HCT116 (cell line): ENCODE results near the gene ATG4B. TPM values are rescaled to one million over a fixed set of nuclear protein-coding genes. Genes with fewer than 3 reads are reported as not detected.

Experiments
- ATAC-seq: fragments of 200-7000 bp; cut with Tn5 transposase; 2 replicates; pipeline ENCODE4 v1.9.1; 2020; ENCODE audit warnings: mild to moderate bottlenecking, moderate library complexity
- BruUV-seq: library from RNA; stranded (reverse); fragments of 400-500 nt; replicated peaks from 2 replicates; lab custom pipeline; 2021; lab: Mats Ljungman, UMichigan
- CTCF ChIA-PET: fragments of 300-600 bp; sonication (Branson Sonifier 250); formaldehyde crosslinking; loops from one replicate; lab custom pipeline; 2021; ENCODE audit warnings: antibody characterized with exemption; lab: Charles Lee
- POLR2A ChIA-PET: fragments of 300-600, 350-600 bp; sonication (Branson Sonifier 250); formaldehyde crosslinking; loops from one replicate; lab custom pipeline; 2021; ENCODE audit warnings: antibody characterized with exemption; lab: Charles Lee
- RAD21 ChIA-PET, 2 experiments: fragments of 300-600 bp; sonication (Branson Sonifier 250); formaldehyde crosslinking; loops; one replicate each; lab custom pipeline; 2023; ENCODE audit warnings: low total read pairs in 2 of 2; ENCODE audit not compliant: uncharacterized antibody in 2 of 2, unreplicated experiment in 2 of 2, low non-redundant PET in 1 of 2; lab: Charles Lee
- DNase-seq: peaks from one replicate; pipeline ENCODE4 v3.0.0-alpha.2; 2010; ENCODE audit warnings: low read depth, low spot score
- H2AFZ ChIP-seq: fragments of 200-600 bp; shearing (Covaris generic), sonication (generic); 2 replicates; pipeline ENCODE4 v1.6.1; 2017; ENCODE audit warnings: low read depth, mixed run types, mixed read lengths, antibody characterized with exemption, low read length; ENCODE audit not compliant: poor library complexity, severe bottlenecking
- H3K27ac ChIP-seq: 2 replicates; pipeline ENCODE4 v1.5.1; 2012; ENCODE audit warnings: low read depth, low read length
- H3K27me3 ChIP-seq: fragments of 200-600 bp; sonication (generic); 2 replicates; pipeline ENCODE4 v1.6.1; 2016; ENCODE audit warnings: mixed run types, low read length, mixed read lengths; ENCODE audit not compliant: insufficient read depth
- H3K36me3 ChIP-seq, 2 experiments: fragments of 200-500 bp in 1 of 2; fragments of 200-600 bp in 1 of 2; sonication (Bioruptor generic) in 1 of 2; sonication (generic) in 1 of 2; 2 replicates each; pipeline versions ENCODE4 v1.5.1 to v1.6.1; 2014 to 2016; ENCODE audit warnings: low read length in 2 of 2, inconsistent platforms in 1 of 2, mixed read lengths in 1 of 2, mixed run types in 1 of 2; ENCODE audit not compliant: insufficient read depth in 2 of 2, control insufficient read depth in 1 of 2
- H3K4me1 ChIP-seq, 2 experiments: fragments of 200-600 bp in 1 of 2; sonication (generic) in 1 of 2; 2 replicates each; pipeline versions ENCODE4 v1.5.1 to v1.6.1; 2012 to 2017; ENCODE audit warnings: low read length in 2 of 2, inconsistent platforms in 1 of 2, mild to moderate bottlenecking in 1 of 2, mixed read lengths in 1 of 2, mixed run types in 1 of 2, moderate library complexity in 1 of 2; ENCODE audit not compliant: insufficient read depth in 2 of 2, control insufficient read depth in 1 of 2
- H3K4me2 ChIP-seq: fragments of 200-600 bp; sonication (generic); 2 replicates; pipeline ENCODE4 v1.6.1; 2017; ENCODE audit warnings: mixed run types, low read length, mixed read lengths
- H3K4me3 ChIP-seq, 2 experiments: fragments of 200-600 bp in 1 of 2; sonication (generic) in 1 of 2; replicated peaks in 1 of 2; 2 replicates each; pipeline ENCODE4 v1.5.1; 2011 to 2016; ENCODE audit warnings: low read length in 2 of 2, control low read depth in 1 of 2, low read depth in 1 of 2, mild to moderate bottlenecking in 1 of 2, mixed read lengths in 1 of 2, mixed run types in 1 of 2
- H3K79me2 ChIP-seq: fragments of 200-600 bp; sonication (generic); 2 replicates; pipeline ENCODE4 v1.6.1; 2017; ENCODE audit warnings: mild to moderate bottlenecking, mixed run types, low read length, moderate library complexity, mixed read lengths; ENCODE audit not compliant: insufficient read depth
- H3K9ac ChIP-seq: fragments of 200-600 bp; sonication (generic); 2 replicates; pipeline ENCODE4 v1.6.1; 2016; ENCODE audit warnings: low read length, mixed read lengths
- H3K9me2 ChIP-seq: fragments of 200-600 bp; sonication (generic), shearing (Covaris generic); 2 replicates; pipeline ENCODE4 v1.6.1; 2017; ENCODE audit warnings: mixed run types, mild to moderate bottlenecking, moderate library complexity; ENCODE audit not compliant: insufficient read depth
- H3K9me3 ChIP-seq, 2 experiments: fragments of 200-500 bp in 1 of 2; fragments of 200-600 bp in 1 of 2; sonication (Bioruptor generic) in 1 of 2; sonication (generic) in 1 of 2; 2 replicates each; pipeline ENCODE4 v1.6.1; 2014 to 2017; ENCODE audit warnings: low read length in 2 of 2, mixed read lengths in 2 of 2, inconsistent platforms in 1 of 2, low read depth in 1 of 2, mild to moderate bottlenecking in 1 of 2, mixed run types in 1 of 2, moderate library complexity in 1 of 2; ENCODE audit not compliant: control insufficient read depth in 1 of 2, insufficient read depth in 1 of 2
- H4K20me1 ChIP-seq: fragments of 200-600 bp; sonication (generic), shearing (Covaris generic); 2 replicates; pipeline ENCODE4 v1.6.1; 2017; ENCODE audit warnings: mixed run types, mild to moderate bottlenecking, moderate library complexity; ENCODE audit not compliant: insufficient read depth
- CBX3 ChIP-seq: IDR thresholded peaks from 2 replicates; pipeline ENCODE4 v1.6.1; 2012; ENCODE audit warnings: low read depth
- CEBPB ChIP-seq: IDR thresholded peaks from 2 replicates; pipeline ENCODE4 v1.6.1; 2012; ENCODE audit warnings: low read depth
- EGR1 ChIP-seq: IDR thresholded peaks from 2 replicates; pipeline ENCODE4 v1.6.1; 2012; ENCODE audit warnings: low read depth
- EZH2 ChIP-seq: fragments of 200-600 bp; sonication (generic); IDR thresholded peaks from 2 replicates; pipeline ENCODE4 v1.6.1; 2017; ENCODE audit warnings: antibody characterized with exemption, mixed run types
- EZH2phosphoT487 ChIP-seq: fragments of 200-600 bp; IDR thresholded peaks from 2 replicates; pipeline ENCODE4 v1.6.1; 2018; ENCODE audit warnings: antibody characterized with exemption, borderline replicate concordance
- FOSL1 ChIP-seq: IDR thresholded peaks from 2 replicates; pipeline ENCODE4 v1.6.1; 2012; ENCODE audit warnings: low read depth
- JUND ChIP-seq: IDR thresholded peaks from 2 replicates; pipeline ENCODE4 v1.6.1; 2012
- POLR2A ChIP-seq: IDR thresholded peaks from 2 replicates; pipeline ENCODE4 v1.7.0; 2011; ENCODE audit warnings: borderline replicate concordance; ENCODE audit not compliant: insufficient read depth, insufficient read length; ENCODE audit errors: extremely low read depth
- POLR2AphosphoS5 ChIP-seq: IDR thresholded peaks from 2 replicates; pipeline ENCODE4 v1.6.1; 2011; ENCODE audit warnings: mild to moderate bottlenecking, low read depth, low read length, moderate library complexity
- RAD21 ChIP-seq: IDR thresholded peaks from 2 replicates; pipeline ENCODE4 v1.6.1; 2012; ENCODE audit warnings: low read depth, mild to moderate bottlenecking
- ZFX ChIP-seq: fragments of 450-650 bp; IDR thresholded peaks from 2 replicates; pipeline ENCODE4 v1.6.1; 2017
- intact Hi-C: fragments of 100-400 bp; cut with micrococcal nuclease; formaldehyde crosslinking; loops from 2 replicates; pipeline ENCODE4 v1.10.0; 2022
- total RNA-seq: library from RNA; stranded (reverse); gene quantifications from one replicate; pipeline ENCODE4 v1.2.1, GENCODE V29; 2021; ENCODE audit not compliant: unreplicated experiment
- TF ChIP-seq, protein P1 (sequence below): IDR thresholded peaks from 2 replicates; pipeline ENCODE4 v1.6.1; 2011; ENCODE audit warnings: mild to moderate bottlenecking, low read length, moderate library complexity; ENCODE audit not compliant: insufficient replicate concordance; ENCODE audit errors: extremely low read depth

Gene ATG4B
- total RNA-seq, 1 experiment from 2014 or later: 87.4 TPM

DNA sequence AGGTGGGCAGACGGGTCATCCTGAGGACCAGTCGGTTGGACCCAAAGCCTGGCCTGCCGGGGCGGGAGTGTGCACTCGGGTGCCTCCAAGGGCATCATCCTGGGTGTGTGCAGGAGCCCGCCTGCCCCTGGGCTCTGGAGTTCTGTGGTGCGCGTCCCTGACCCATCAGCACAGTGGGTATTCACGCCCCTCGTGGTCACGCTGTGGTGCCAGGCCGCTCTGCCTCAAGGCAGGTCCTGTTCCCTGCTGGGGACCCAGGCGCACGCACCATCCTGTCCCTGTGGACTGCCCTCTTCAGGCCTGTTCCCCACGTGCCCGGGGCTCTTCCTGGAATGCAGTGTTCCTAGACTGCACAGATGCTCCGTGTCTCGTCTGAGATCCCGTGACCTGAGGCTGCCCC, 82.6 kb downstream of the ATG4B start:
- Histone ChIP-seq H4K20me1 (peaks cover 6% of the 10 kb centered on the region; the same call in 1 of the 2 replicates), H2AFZ (no peak overlapping the region), H3K4me1 (no peaks in the 10 kb centered on the region), H3K27ac (no peak overlapping the region), H3K4me3 (no peak overlapping the region), H3K79me2 (no peaks in the 10 kb centered on the region; the same call in 1 of the 2 replicates), H3K9ac (no peak overlapping the region), H3K4me2 (no peak overlapping the region), H3K36me3 (peaks cover 7 to 27% of the 10 kb centered on the region in 2 experiments; a peak in 2 of 4 replicates), H3K9me2 (no peaks in the 10 kb centered on the region), H3K27me3 (no peaks in the 10 kb centered on the region), H3K9me3 (no peaks in the 10 kb centered on the region)
- BruUV-seq: no TSS peak
- peak; percentile 26; the same call in 1 of the 2 replicates for ATAC-seq
- RAD21 ChIA-PET: no interaction called here
- intact Hi-C loops: no loop called here
- DNase-seq: no peak
- CTCF ChIA-PET: no interaction called here
- TF ChIP-seq ZFX (no peak), CEBPB (no peak), EZH2phosphoT487 (no peak), POLR2AphosphoS5 (no peak), EGR1 (no peak), CBX3 (no peak), POLR2A (no peak), JUND (no peak)
- TF ChIP-seq, protein P1, sequence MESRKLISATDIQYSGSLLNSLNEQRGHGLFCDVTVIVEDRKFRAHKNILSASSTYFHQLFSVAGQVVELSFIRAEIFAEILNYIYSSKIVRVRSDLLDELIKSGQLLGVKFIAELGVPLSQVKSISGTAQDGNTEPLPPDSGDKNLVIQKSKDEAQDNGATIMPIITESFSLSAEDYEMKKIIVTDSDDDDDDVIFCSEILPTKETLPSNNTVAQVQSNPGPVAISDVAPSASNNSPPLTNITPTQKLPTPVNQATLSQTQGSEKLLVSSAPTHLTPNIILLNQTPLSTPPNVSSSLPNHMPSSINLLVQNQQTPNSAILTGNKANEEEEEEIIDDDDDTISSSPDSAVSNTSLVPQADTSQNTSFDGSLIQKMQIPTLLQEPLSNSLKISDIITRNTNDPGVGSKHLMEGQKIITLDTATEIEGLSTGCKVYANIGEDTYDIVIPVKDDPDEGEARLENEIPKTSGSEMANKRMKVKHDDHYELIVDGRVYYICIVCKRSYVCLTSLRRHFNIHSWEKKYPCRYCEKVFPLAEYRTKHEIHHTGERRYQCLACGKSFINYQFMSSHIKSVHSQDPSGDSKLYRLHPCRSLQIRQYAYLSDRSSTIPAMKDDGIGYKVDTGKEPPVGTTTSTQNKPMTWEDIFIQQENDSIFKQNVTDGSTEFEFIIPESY: no peak
- POLR2A ChIA-PET: no interaction called here

DNA sequence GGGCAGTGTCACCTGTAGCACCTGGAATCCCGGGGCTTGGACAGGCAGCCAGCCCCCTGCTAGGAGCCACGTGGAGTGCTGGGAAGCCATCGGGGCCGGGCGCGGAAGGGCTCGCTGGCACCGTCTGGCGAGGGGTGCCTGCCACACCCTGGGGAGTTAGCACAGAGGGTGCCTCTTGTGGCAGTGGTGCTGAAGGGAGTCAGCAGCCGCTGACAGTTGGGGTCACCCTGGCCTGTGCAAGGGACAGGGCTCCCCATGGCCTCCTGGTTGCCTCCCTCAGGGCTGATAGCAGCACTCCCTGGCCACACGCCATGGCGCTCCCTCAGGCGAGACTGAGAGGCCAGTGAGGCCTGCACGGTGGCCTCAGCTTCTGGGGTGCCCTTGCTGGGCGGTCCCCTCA, 83.1 kb downstream of the ATG4B start:
- H3K4me2 ChIP-seq: no peak overlapping the region
- TF ChIP-seq RAD21 (no peak), EZH2phosphoT487 (no peak), FOSL1 (no peak), EZH2 (no peak), ZFX (no peak), CBX3 (no peak)
- TF ChIP-seq, protein P1: no peak
- TF ChIP-seq, all 23 proteins: peak for 0
- DNase-seq (no peak), ATAC-seq (no peak)
- Histone ChIP-seq H3K4me1 (no peaks in the 10 kb centered on the region), H4K20me1 (peaks cover 6% of the 10 kb centered on the region; the same call in 1 of the 2 replicates), H3K79me2 (no peaks in the 10 kb centered on the region; the same call in 1 of the 2 replicates), H3K9ac (no peak overlapping the region), H3K9me3 (no peaks in the 10 kb centered on the region), H3K27me3 (no peaks in the 10 kb centered on the region), H3K36me3 (peaks cover 7 to 27% of the 10 kb centered on the region in 2 experiments; a peak in 2 of 4 replicates), H3K9me2 (no peaks in the 10 kb centered on the region), H3K4me3 (no peak overlapping the region), H2AFZ (no peak overlapping the region), H3K27ac (no peak overlapping the region)
- POLR2A ChIA-PET: no interaction called here
- RAD21 ChIA-PET: no interaction called here
- intact Hi-C loops: no loop called here
- CTCF ChIA-PET: no interaction called here
- no TSS peak for BruUV-seq
